Subcutaneous adipose tissue (tissue), 4 donors: Measurements from ENCODE around the gene SLC2A9. TPM values are rescaled to one million over a fixed set of nuclear protein-coding genes. Genes with fewer than 3 reads are reported as not detected.

Experiments used
- CTCF ChIP-seq: fragments of 450-650 bp; IDR thresholded peaks from one replicate; pipeline ENCODE4 v1.5.1; 2016; ENCODE audit warnings: low read depth, mild to moderate bottlenecking, control low read depth, antibody characterized with exemption, moderate library complexity
- total RNA-seq, 4 donors: library from RNA; depleted of rRNA; stranded (reverse); fragments of >200 nt; gene quantifications; one replicate each; pipeline ENCODE4 v1.1.0, GENCODE V29; 2016

Gene SLC2A9
- total RNA-seq, 4 donors from 2014 or later = 4.6 to 15.8 (median 7.8) TPM

DNA sequence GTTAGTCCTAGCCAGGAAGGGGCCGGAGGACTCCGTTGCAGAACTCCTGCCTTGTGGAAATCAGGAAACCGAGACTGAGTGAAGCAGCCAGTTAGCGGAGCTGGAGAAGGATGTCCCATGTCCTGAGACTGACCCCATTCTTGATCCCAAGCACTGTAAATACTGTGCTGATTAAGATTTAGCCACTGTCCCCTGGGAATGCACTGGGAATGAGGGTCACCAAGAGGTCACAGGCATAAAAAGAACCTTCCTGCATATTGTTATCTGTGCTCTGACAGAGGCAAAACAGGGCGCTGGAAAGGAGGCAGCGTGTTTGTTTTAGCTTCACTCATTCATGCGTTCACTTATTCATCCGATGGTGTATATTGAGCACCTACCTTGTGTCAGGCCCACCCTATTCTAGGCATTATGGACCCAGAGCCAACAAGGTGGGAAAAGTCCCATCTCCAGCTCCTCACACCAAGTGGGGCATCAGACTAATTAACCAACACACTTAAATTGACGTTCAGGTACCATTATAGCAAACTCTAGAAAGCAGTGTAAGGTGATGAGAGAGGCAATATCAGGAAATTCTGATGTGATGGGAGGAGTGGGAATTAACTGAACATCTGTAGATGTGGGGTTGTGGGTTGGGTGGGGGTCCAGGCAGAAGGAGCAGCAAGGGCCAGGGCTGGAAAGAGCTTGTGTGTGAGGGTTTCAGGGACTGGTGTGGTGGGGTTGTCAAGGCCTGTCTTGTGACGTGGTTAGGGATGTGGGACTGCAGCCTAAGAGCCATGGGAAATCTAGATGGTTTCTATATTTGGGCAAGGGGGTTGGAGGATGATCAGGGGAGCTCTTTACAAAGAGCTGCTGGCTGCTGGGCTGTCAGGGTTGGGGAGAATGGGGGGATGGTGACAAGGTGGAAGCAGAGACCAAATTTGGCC is 10.6 kb upstream of the SLC2A9 start:
- TF ChIP-seq CTCF = no peak

GRCh38 chr4:10030972-10031667 is 9.8 kb upstream of the SLC2A9 start:
- no peak for TF ChIP-seq CTCF

DNA sequence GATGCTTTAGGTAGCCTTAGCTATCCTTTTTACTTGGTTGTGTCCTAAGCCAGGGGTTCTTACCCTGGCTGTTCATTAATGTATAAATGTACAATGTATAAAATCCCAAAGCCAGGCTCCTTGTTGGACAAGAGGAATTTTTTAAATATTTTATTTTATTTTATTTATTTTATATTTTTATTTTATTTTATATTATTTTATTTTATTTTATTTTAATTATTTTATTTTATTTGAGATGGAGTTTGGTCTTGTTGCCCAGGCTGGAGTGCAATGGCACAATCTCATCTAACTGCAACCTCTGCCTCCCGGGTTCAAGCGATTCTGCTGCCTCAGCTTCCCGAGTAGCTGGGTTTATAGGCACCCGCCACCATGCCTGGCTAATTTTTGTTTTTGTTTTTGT is 8.1 kb upstream of the SLC2A9 start:
- no peak for TF ChIP-seq CTCF

- TF ChIP-seq CTCF = no peak
Measured at GRCh38 chr4:10028910-10029309, 7.6 kb upstream of the SLC2A9 start.

DNA sequence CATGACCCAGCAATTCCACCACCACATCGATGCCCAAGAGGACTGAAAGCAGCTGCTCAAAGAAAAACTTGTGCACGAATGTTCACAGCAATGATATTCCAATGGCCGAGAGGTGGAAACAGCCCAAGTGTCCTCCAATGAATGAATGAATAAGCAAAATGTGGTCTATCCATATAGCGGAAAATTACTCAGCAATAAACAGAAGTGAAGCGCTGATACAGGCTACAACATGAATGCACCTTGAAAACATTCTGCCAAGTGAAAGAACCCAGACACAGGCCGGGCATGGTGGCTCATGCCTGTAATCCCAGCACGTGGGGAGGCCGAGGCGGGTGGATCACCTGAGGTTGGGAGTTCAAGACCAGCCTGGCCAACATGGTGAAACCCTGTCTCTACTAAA is 5.2 kb upstream of the SLC2A9 start:
- TF ChIP-seq CTCF = no peak

GRCh38 chr4:10025230-10025806 is 4.0 kb upstream of the SLC2A9 start:
- TF ChIP-seq CTCF = no peak

DNA sequence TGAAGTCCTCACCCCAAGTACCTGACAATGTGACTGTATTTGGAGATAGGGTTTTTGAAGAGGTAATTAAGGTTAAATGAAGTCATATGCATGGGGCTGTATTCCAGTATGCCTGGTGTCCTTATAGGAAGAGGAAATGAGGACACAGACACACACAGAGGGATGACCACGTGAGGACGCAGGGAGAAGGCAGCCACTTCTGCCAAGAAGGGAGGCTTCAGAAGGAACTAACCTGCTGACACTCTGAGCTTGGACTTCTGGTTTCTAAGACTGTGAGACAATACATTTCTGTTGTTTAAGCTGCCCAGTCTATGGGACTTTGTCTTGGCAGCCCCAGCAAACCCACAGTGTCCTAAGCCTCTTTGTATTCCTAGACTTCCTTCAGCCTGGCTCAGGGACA is 3.0 kb upstream of the SLC2A9 start:
- no peak for TF ChIP-seq CTCF
